Measurements from ENCODE around the gene C3orf33. TPM values are rescaled to one million over a fixed set of nuclear protein-coding genes. Genes with fewer than 3 reads are reported as not detected.
A peak's percentile ranks its signal among the peaks of the same experiment; 100 is the strongest.

Gene C3orf33
- total RNA-seq (1.7 and 1.8 TPM in 2 replicates), polyA plus RNA-seq (0.88 and 1.1 TPM in 2 replicates), polyA minus RNA-seq (0.43 and 0.60 TPM in 2 replicates)
- total RNA-seq (2013) = 1.4 TPM

DNA sequence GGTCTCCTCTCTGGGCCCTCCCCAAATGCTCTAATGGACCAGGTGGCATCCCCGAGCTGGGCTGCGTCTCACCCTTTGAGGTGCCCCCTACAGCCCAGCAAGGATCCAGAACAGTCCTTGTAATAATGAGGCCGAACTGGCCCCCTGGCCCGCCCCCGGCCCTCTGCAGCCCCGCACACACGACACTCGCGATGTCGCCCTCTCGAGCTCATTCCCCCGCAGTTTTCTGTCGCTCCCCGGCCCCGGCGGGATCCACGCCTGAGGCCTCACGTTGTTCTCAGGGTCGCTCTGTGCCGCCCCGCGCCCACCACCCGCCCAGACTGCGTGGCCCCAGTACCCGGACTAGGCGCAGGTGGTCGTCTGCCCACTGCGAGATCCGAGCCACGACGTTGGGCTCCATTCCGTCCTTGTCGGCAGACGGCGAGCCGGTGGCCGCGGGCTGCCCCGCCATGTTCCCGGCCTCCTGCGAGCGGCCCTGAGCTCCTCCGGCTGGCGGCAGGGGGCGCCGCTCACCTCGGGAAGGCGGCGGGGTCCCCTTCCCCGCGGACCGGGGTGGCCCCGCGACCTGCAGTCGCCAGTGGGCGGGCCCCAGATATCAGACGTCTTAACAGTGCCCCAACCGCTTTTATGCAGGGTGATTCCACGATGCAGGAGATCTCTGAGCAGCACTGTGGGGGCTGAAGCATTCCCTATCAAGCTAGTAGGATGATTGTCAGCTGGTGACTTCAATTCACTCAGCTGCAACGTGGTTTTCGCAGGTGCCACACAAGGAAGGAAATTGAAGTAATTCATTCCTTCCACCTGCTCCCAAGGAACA lies at the start of gene C3orf33:
Gene C3orf33 (minus strand): TSS at position 477 of the 817 bp plus-strand sequence. CDS start 26 bp downstream, at position 451.
- Histone ChIP-seq H3K9ac (ENCODE audit: low read length) (peak within 1 kb of the TSS; percentile 84), H3K79me2 (ENCODE audit: control insufficient read depth, insufficient read depth, low read length) (no peaks in the 10 kb centered on the region), H3K36me3 (replicated peaks in 1 of 2; ENCODE audit: control extremely low read depth in 1 of 2, control insufficient read depth in 1 of 2, extremely low read depth in 1 of 2, insufficient read depth in 2 of 2, low read length in 1 of 2) (no peaks in the 10 kb centered on the region), H3K4me3 (ENCODE audit: control extremely low read depth in 1 of 5, extremely low read depth in 1 of 5, insufficient read depth in 1 of 5, low read depth in 2 of 5, low read length in 4 of 5) (peak within 1 kb of the TSS; percentile 30 to 80 (median 69)), H3K4me2 (replicated peaks; ENCODE audit: low read depth, low read length, poor library complexity, severe bottlenecking) (peak within 1 kb of the TSS; percentile 76), H3K4me1 (ENCODE audit: control insufficient read depth in 2 of 2, insufficient read depth in 2 of 2, low read length in 2 of 2) (peaks cover 3 to 12% of the 10 kb centered on the region in 2 donors), H3K27me3 (replicated peaks in 1 of 4; ENCODE audit: control extremely low read depth in 1 of 4, control insufficient read depth in 3 of 4, insufficient read depth in 4 of 4, low read length in 3 of 4) (peaks cover 0 to 2% (median 0%) of the 10 kb centered on the region in 4 experiments), H4K20me1 (ENCODE audit: control insufficient read depth, insufficient read depth, low read length, poor library complexity, severe bottlenecking) (no peaks in the 10 kb centered on the region), H2AFZ (ENCODE audit: insufficient read depth, low read depth, low read length, poor library complexity, severe bottlenecking) (peak within 1 kb of the TSS; percentile 95), H3K9me3 (ENCODE audit: control extremely low read depth in 1 of 3, control insufficient read depth in 2 of 3, insufficient read depth in 1 of 3, low read length in 2 of 3) (peaks cover 0 to 1% (median 0%) of the 10 kb centered on the region in 3 donors), H3K27ac (ENCODE audit: low read length in 2 of 2) (peak within 1 kb of the TSS; percentile 59 to 80)
- H3K27ac Mint-ChIP-seq = peak within 1 kb of the TSS; percentile 75
- under 1% methylated on average over 58 of the region's 61 CpGs for WGBS (ENCODE audit: insufficient coverage)
- peak within 1 kb of the TSS; percentile 92 for H3K4me3 Mint-ChIP-seq
- peak; percentile 95 for ATAC-seq (ENCODE audit: low read depth)
- H3K9me3 Mint-ChIP-seq (ENCODE audit: insufficient read depth) = no peaks in the 10 kb centered on the region
- peaks cover 15% of the 10 kb centered on the region for H3K27me3 Mint-ChIP-seq
- intact Hi-C loops (cut with micrococcal nuclease) = loop anchor here (1.0 to 5.0 kb wide), 3 partner anchors 48 to 1484 kb away; partner anchors contain the start of genes DHX36, GMPS and SLC33A1
- CTCF ChIA-PET = interaction anchor here (0.5 to 3.0 kb wide), 41 partner anchors 8 to 1812 kb away, joined by 3 to 27 read pairs (median 4); partner anchors contain the start of genes GMPS, PLCH1, SLC33A1 and SSR3
- POLR2A ChIA-PET = interaction anchor here (1.6 kb wide), 2 partner anchors 47 to 65 kb away, joined by 5 to 9 read pairs; no protein-coding TSS in a partner anchor
- peak; percentile 85 for DNase-seq
- peaks cover 5% of the 10 kb centered on the region for H3K4me1 Mint-ChIP-seq
- peak; percentile 94 for TF ChIP-seq CTCF (IDR thresholded peaks at IDR 0.05)
- no peak for TF ChIP-seq EZH2 (IDR thresholded peaks at IDR 0.05; ENCODE audit: borderline replicate concordance, insufficient read depth, low read depth, low read length, poor library complexity, severe bottlenecking)

Data from B cell (primary cell).